ENCODE data around the gene ZBTB17. TPM values are rescaled to one million over a fixed set of nuclear protein-coding genes. Genes with fewer than 3 reads are reported as not detected.

Gene ZBTB17
- total and polyA plus RNA-seq, 2 of the 8 experiments (the other 6 are each of a cell fraction or from before 2014, with no cell fraction given): 24.7 to 36.2 TPM

DNA sequence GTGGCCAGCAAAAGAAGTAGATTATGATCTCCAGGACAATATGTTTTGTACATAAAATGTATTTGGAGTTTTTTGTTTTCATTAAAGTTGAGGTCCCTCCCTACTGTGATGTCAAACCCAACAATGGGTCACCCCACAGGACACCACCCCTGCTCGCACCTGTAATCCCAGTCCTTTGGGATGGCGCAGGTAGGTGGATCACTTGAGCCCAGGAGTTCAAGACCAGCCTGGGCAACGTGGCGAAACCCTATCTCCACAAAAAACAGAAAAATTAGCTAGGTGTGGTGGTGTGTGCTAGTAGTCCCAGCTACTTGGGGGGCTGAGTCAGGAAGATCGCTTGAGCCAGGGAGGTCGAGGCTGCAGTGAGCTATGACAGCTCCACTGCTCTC lies 9.0 kb downstream of the ZBTB17 start (continued):
- TF ChIP-seq, protein P1, sequence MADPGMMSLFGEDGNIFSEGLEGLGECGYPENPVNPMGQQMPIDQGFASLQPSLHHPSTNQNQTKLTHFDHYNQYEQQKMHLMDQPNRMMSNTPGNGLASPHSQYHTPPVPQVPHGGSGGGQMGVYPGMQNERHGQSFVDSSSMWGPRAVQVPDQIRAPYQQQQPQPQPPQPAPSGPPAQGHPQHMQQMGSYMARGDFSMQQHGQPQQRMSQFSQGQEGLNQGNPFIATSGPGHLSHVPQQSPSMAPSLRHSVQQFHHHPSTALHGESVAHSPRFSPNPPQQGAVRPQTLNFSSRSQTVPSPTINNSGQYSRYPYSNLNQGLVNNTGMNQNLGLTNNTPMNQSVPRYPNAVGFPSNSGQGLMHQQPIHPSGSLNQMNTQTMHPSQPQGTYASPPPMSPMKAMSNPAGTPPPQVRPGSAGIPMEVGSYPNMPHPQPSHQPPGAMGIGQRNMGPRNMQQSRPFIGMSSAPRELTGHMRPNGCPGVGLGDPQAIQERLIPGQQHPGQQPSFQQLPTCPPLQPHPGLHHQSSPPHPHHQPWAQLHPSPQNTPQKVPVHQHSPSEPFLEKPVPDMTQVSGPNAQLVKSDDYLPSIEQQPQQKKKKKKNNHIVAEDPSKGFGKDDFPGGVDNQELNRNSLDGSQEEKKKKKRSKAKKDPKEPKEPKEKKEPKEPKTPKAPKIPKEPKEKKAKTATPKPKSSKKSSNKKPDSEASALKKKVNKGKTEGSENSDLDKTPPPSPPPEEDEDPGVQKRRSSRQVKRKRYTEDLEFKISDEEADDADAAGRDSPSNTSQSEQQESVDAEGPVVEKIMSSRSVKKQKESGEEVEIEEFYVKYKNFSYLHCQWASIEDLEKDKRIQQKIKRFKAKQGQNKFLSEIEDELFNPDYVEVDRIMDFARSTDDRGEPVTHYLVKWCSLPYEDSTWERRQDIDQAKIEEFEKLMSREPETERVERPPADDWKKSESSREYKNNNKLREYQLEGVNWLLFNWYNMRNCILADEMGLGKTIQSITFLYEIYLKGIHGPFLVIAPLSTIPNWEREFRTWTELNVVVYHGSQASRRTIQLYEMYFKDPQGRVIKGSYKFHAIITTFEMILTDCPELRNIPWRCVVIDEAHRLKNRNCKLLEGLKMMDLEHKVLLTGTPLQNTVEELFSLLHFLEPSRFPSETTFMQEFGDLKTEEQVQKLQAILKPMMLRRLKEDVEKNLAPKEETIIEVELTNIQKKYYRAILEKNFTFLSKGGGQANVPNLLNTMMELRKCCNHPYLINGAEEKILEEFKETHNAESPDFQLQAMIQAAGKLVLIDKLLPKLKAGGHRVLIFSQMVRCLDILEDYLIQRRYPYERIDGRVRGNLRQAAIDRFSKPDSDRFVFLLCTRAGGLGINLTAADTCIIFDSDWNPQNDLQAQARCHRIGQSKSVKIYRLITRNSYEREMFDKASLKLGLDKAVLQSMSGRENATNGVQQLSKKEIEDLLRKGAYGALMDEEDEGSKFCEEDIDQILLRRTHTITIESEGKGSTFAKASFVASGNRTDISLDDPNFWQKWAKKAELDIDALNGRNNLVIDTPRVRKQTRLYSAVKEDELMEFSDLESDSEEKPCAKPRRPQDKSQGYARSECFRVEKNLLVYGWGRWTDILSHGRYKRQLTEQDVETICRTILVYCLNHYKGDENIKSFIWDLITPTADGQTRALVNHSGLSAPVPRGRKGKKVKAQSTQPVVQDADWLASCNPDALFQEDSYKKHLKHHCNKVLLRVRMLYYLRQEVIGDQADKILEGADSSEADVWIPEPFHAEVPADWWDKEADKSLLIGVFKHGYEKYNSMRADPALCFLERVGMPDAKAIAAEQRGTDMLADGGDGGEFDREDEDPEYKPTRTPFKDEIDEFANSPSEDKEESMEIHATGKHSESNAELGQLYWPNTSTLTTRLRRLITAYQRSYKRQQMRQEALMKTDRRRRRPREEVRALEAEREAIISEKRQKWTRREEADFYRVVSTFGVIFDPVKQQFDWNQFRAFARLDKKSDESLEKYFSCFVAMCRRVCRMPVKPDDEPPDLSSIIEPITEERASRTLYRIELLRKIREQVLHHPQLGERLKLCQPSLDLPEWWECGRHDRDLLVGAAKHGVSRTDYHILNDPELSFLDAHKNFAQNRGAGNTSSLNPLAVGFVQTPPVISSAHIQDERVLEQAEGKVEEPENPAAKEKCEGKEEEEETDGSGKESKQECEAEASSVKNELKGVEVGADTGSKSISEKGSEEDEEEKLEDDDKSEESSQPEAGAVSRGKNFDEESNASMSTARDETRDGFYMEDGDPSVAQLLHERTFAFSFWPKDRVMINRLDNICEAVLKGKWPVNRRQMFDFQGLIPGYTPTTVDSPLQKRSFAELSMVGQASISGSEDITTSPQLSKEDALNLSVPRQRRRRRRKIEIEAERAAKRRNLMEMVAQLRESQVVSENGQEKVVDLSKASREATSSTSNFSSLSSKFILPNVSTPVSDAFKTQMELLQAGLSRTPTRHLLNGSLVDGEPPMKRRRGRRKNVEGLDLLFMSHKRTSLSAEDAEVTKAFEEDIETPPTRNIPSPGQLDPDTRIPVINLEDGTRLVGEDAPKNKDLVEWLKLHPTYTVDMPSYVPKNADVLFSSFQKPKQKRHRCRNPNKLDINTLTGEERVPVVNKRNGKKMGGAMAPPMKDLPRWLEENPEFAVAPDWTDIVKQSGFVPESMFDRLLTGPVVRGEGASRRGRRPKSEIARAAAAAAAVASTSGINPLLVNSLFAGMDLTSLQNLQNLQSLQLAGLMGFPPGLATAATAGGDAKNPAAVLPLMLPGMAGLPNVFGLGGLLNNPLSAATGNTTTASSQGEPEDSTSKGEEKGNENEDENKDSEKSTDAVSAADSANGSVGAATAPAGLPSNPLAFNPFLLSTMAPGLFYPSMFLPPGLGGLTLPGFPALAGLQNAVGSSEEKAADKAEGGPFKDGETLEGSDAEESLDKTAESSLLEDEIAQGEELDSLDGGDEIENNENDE (IDR thresholded peaks at IDR 0.05; ENCODE audit: insufficient replicate concordance, low read length): no peak
- TF ChIP-seq TBP (IDR thresholded peaks at IDR 0.05; ENCODE audit: low read depth, low read length) (no peak), POU5F1 (IDR thresholded peaks at IDR 0.05; ENCODE audit: low read depth, low read length) (no peak), BCL11A (IDR thresholded peaks at IDR 0.05; ENCODE audit: low read depth in 2 of 2, low read length in 2 of 2) (no peak), RBBP5 (IDR thresholded peaks at IDR 0.05; ENCODE audit: borderline replicate concordance, low read depth, low read length) (no peak), TAF1 (IDR thresholded peaks at IDR 0.05; ENCODE audit: low read depth, low read length) (no peak), PHF8 (conservative IDR thresholded peaks at IDR 0.05; ENCODE audit: low read depth, low read length) (no peak), CHD2 (IDR thresholded peaks at IDR 0.05; ENCODE audit: low read length) (no peak), GABPA (IDR thresholded peaks at IDR 0.05; ENCODE audit: borderline replicate concordance, insufficient read depth, low read length) (no peak), SRF (IDR thresholded peaks at IDR 0.05; ENCODE audit: low read depth, low read length) (no peak), SIN3A (conservative IDR thresholded peaks at IDR 0.05 in 1 of 2, IDR thresholded peaks at IDR 0.05 in 1 of 2; ENCODE audit: low read depth in 1 of 2, low read length in 2 of 2) (no peak)

All from H1 (cell line).